Measurements from ENCODE around the gene CDH23.

DNA sequence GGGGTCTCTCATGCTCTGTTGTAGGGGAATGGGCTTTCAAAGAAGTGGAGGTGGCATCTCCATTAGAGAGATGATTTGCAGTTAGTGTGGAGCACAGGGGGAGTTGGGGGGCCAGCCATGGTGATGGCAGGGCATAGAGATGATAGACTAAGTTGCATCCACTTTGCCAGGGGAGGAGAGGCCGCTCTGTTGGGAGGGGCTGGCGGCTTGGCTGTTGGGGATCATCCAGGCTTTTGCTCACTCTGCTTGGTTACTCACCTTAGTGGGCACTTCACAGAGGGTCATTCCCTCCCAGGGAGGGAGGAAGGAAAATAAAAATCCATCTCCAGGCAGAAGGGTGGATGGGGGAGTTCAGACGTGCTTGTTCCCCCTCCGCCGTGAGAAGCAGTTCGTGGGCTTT, 31.4 kb upstream of the CDH23 start:
- TF ChIP-seq, protein P1, sequence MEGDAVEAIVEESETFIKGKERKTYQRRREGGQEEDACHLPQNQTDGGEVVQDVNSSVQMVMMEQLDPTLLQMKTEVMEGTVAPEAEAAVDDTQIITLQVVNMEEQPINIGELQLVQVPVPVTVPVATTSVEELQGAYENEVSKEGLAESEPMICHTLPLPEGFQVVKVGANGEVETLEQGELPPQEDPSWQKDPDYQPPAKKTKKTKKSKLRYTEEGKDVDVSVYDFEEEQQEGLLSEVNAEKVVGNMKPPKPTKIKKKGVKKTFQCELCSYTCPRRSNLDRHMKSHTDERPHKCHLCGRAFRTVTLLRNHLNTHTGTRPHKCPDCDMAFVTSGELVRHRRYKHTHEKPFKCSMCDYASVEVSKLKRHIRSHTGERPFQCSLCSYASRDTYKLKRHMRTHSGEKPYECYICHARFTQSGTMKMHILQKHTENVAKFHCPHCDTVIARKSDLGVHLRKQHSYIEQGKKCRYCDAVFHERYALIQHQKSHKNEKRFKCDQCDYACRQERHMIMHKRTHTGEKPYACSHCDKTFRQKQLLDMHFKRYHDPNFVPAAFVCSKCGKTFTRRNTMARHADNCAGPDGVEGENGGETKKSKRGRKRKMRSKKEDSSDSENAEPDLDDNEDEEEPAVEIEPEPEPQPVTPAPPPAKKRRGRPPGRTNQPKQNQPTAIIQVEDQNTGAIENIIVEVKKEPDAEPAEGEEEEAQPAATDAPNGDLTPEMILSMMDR (IDR thresholded peaks at IDR 0.05 in 8 of 11, conservative IDR thresholded peaks at IDR 0.05 in 3 of 11) = no peak
- TF ChIP-seq POLR2AphosphoS5 (IDR thresholded peaks at IDR 0.05) = no peak
